Right hindlimb (tissue), 1 donor: ENCODE measurements around the gene RDX.

ENCODE experiments used
- DNase-seq: peaks from one replicate; pipeline ENCODE4 v3.0.0-alpha.2; 2018

The RDX gene

GRCh38 chr11:110126936-110127335 is 169.5 kb downstream of the RDX start:
- no peak for DNase-seq

- no peak for DNase-seq
Measured at GRCh38 chr11:110125632-110126031, 170.8 kb downstream of the RDX start.
